ENCODE data around the gene NFAM1. TPM values are rescaled to one million over a fixed set of nuclear protein-coding genes. Genes with fewer than 3 reads are reported as not detected.

NFAM1 gene
- total and polyA plus RNA-seq, 2 of the 4 experiments (the other 2 are of a cell fraction), result not detected

DNA sequence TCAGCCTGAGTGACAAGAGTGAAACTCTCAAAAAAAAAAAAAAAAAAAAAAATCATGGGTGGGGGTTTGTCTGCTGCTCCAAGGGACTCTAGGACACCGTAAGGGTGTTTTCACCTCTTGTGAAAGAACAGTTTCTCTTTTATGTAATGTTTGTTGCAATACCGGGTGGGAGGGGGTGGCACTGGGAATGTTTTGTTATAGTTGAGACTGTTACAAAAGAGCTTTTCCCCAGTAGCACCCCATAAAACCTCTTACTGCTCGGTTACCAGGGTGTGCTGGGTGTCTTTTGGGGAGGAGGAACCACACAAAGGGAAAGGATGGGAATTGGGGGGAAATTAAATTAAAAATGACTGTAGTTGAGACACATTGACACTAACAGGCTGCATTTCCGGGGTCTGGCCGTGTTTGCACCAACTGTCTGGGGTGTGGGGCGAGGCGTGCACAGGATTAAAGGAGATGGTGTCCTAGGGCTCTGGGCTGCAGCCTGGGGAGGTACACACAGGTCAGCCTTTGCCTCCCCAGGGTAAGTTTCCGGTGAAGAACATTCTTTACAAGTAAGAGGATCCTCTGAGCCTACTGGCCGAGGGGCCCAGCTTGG lies 1.6 kb downstream of the NFAM1 start:
- Histone ChIP-seq H3K36me3 (ENCODE audit: control insufficient read depth, insufficient read depth, low read length) (no peaks in the 10 kb centered on the region), H2BK15ac (ENCODE audit: low read depth, low read length) (no peak overlapping the region), H4K8ac (ENCODE audit: low read depth in 2 of 2, low read length in 2 of 2) (no peak overlapping the region), H3K4me2 (ENCODE audit: low read depth, low read length) (no peak overlapping the region), H2BK120ac (ENCODE audit: low read depth, low read length) (no peak overlapping the region), H4K91ac (ENCODE audit: insufficient read depth, low read depth, low read length) (no peak overlapping the region), H2BK20ac (ENCODE audit: low read depth, low read length) (no peak overlapping the region), H3K27me3 (ENCODE audit: control insufficient read depth, insufficient read depth, low read length) (peaks cover 69% of the 10 kb centered on the region), H3K56ac (ENCODE audit: extremely low read depth, insufficient read depth, low read length) (no peak overlapping the region), H2AK5ac (ENCODE audit: low read depth, low read length) (no peak overlapping the region), H3K79me1 (ENCODE audit: low read depth in 1 of 2, low read length in 2 of 2) (no peaks in the 10 kb centered on the region), H3K4me1 (ENCODE audit: control insufficient read depth, insufficient read depth, low read length) (no peaks in the 10 kb centered on the region), H4K20me1 (ENCODE audit: insufficient read depth, low read length) (no peaks in the 10 kb centered on the region), H3K14ac (replicated peaks; ENCODE audit: low read depth, low read length) (no peak overlapping the region), H3K9ac (ENCODE audit: low read depth, low read length) (no peak overlapping the region), H3K4ac (ENCODE audit: low read depth, low read length) (no peak overlapping the region), H3K27ac (ENCODE audit: insufficient read depth, low read length) (no peak overlapping the region), H2AFZ (replicated peaks; ENCODE audit: low read length, poor library complexity) (no peak overlapping the region), H3K18ac (ENCODE audit: low read depth, low read length) (no peak overlapping the region), H4K5ac (ENCODE audit: low read depth, low read length) (no peak overlapping the region), H2AK9ac (replicated peaks; ENCODE audit: low read depth, low read length, poor library complexity) (peak overlapping the region; percentile 16), H3K4me3 (ENCODE audit: insufficient read depth, low read depth, low read length) (no peak overlapping the region), H3K23ac (ENCODE audit: low read depth, low read length) (no peak overlapping the region), H3K9me1 (ENCODE audit: insufficient read depth, low read length) (no peaks in the 10 kb centered on the region), H3K9me3 (ENCODE audit: control insufficient read depth, insufficient read depth, low read length) (no peaks in the 10 kb centered on the region), H2BK5ac (ENCODE audit: low read depth, low read length, poor library complexity, severe bottlenecking) (no peak overlapping the region)
- ATAC-seq (ENCODE audit: low read depth) (no peak), DNase-seq (no peak)
- WGBS, 2 experiments (ENCODE audit: extremely low coverage in 2 of 2, insufficient read length in 1 of 2), result 73% methylated on average over 3 of the region's 9 CpGs; no CpG with 5 or more reads in 1 of the 2 experiments
- in situ Hi-C loops (cut with MboI; ENCODE audit: low sequenced_read_pairs) (no loop called here), dilution Hi-C loops (cut with HindIII; ENCODE audit: low sequenced_read_pairs, unreplicated experiment) (no loop called here), intact Hi-C loops (cut with micrococcal nuclease) (no loop called here)
- TF ChIP-seq RAD21 (IDR thresholded peaks at IDR 0.05; ENCODE audit: low read length), result no peak
- TF ChIP-seq RCOR1 (IDR thresholded peaks at IDR 0.05; ENCODE audit: insufficient replicate concordance, low read length), result no peak
- TF ChIP-seq BHLHE40 (IDR thresholded peaks at IDR 0.05; ENCODE audit: low read depth, low read length), result no peak
- TF ChIP-seq MAZ (IDR thresholded peaks at IDR 0.05; ENCODE audit: borderline replicate concordance, low read depth, low read length), result no peak
- TF ChIP-seq CHD1 (IDR thresholded peaks at IDR 0.05; ENCODE audit: low read depth, low read length), result no peak
- TF ChIP-seq MAFK (IDR thresholded peaks at IDR 0.05; ENCODE audit: low read depth, low read length), result no peak
- no peak for TF ChIP-seq POLR2A (IDR thresholded peaks at IDR 0.05; ENCODE audit: low read depth, low read length)
- TF ChIP-seq NFE2L2 (IDR thresholded peaks at IDR 0.05; ENCODE audit: low read depth, low read length), result no peak
- no peak for TF ChIP-seq SMC3 (IDR thresholded peaks at IDR 0.05; ENCODE audit: low read depth, low read length)
- TF ChIP-seq, protein P1, sequence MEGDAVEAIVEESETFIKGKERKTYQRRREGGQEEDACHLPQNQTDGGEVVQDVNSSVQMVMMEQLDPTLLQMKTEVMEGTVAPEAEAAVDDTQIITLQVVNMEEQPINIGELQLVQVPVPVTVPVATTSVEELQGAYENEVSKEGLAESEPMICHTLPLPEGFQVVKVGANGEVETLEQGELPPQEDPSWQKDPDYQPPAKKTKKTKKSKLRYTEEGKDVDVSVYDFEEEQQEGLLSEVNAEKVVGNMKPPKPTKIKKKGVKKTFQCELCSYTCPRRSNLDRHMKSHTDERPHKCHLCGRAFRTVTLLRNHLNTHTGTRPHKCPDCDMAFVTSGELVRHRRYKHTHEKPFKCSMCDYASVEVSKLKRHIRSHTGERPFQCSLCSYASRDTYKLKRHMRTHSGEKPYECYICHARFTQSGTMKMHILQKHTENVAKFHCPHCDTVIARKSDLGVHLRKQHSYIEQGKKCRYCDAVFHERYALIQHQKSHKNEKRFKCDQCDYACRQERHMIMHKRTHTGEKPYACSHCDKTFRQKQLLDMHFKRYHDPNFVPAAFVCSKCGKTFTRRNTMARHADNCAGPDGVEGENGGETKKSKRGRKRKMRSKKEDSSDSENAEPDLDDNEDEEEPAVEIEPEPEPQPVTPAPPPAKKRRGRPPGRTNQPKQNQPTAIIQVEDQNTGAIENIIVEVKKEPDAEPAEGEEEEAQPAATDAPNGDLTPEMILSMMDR (conservative IDR thresholded peaks at IDR 0.05; ENCODE audit: low read depth, low read length), result no peak
- TF ChIP-seq, protein P2, sequence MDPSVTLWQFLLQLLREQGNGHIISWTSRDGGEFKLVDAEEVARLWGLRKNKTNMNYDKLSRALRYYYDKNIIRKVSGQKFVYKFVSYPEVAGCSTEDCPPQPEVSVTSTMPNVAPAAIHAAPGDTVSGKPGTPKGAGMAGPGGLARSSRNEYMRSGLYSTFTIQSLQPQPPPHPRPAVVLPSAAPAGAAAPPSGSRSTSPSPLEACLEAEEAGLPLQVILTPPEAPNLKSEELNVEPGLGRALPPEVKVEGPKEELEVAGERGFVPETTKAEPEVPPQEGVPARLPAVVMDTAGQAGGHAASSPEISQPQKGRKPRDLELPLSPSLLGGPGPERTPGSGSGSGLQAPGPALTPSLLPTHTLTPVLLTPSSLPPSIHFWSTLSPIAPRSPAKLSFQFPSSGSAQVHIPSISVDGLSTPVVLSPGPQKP (IDR thresholded peaks at IDR 0.05; ENCODE audit: borderline replicate concordance, low read depth, low read length), result no peak
- TF ChIP-seq RFX5 (IDR thresholded peaks at IDR 0.05; ENCODE audit: low read depth, low read length), result no peak
- no peak for TF ChIP-seq MXI1 (IDR thresholded peaks at IDR 0.05; ENCODE audit: borderline replicate concordance, low read depth, low read length)
- no peak for TF ChIP-seq CEBPB (IDR thresholded peaks at IDR 0.05; ENCODE audit: low read depth, low read length)
- TF ChIP-seq, protein P3, sequence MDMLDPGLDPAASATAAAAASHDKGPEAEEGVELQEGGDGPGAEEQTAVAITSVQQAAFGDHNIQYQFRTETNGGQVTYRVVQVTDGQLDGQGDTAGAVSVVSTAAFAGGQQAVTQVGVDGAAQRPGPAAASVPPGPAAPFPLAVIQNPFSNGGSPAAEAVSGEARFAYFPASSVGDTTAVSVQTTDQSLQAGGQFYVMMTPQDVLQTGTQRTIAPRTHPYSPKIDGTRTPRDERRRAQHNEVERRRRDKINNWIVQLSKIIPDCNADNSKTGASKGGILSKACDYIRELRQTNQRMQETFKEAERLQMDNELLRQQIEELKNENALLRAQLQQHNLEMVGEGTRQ (IDR thresholded peaks at IDR 0.05; ENCODE audit: low read depth, low read length), result no peak
- no peak for TF ChIP-seq FOS (IDR thresholded peaks at IDR 0.05; ENCODE audit: low read depth, low read length)
- POLR2A ChIA-PET (ENCODE audit: unreplicated experiment), result no interaction called here
- no TSS peak for BruUV-seq (replicated peaks)
- CTCF ChIA-PET, result interaction anchor here (1.1 kb wide), 1 partner anchor 14 kb away, joined by 3 read pairs; no protein-coding TSS in a partner anchor

Data from IMR-90 (cell line).